ENCODE data around the gene APPBP2. TPM values are rescaled to one million over a fixed set of nuclear protein-coding genes. Genes with fewer than 3 reads are reported as not detected.

APPBP2 gene
- total and polyA plus RNA-seq, 12 donors = 5.5 to 63.4 (median 36.1) TPM

- no peak for DNase-seq
- Histone ChIP-seq H3K27me3 (no peaks in the 10 kb centered on the region), H3K4me1 (replicated peaks in 1 of 2) (no peaks in the 10 kb centered on the region), H3K4me3 (no peak overlapping the region), H3K36me3 (replicated peaks in 1 of 2) (no peaks in the 10 kb centered on the region), H3K9me3 (replicated peaks in 1 of 3) (no peaks in the 10 kb centered on the region), H3K27ac (no peak overlapping the region)
- intact Hi-C loops (cut with DNase I) = no loop called here
- WGBS, 4 donors = 71 to 80% (median 78%) methylated on average over 3 of the region's 3 CpGs
- TF ChIP-seq, protein P1, sequence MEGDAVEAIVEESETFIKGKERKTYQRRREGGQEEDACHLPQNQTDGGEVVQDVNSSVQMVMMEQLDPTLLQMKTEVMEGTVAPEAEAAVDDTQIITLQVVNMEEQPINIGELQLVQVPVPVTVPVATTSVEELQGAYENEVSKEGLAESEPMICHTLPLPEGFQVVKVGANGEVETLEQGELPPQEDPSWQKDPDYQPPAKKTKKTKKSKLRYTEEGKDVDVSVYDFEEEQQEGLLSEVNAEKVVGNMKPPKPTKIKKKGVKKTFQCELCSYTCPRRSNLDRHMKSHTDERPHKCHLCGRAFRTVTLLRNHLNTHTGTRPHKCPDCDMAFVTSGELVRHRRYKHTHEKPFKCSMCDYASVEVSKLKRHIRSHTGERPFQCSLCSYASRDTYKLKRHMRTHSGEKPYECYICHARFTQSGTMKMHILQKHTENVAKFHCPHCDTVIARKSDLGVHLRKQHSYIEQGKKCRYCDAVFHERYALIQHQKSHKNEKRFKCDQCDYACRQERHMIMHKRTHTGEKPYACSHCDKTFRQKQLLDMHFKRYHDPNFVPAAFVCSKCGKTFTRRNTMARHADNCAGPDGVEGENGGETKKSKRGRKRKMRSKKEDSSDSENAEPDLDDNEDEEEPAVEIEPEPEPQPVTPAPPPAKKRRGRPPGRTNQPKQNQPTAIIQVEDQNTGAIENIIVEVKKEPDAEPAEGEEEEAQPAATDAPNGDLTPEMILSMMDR (IDR thresholded peaks at IDR 0.05) = no peak
Observed at GRCh38 chr17:60406887-60407286, 119.2 kb downstream of the APPBP2 start.

DNA sequence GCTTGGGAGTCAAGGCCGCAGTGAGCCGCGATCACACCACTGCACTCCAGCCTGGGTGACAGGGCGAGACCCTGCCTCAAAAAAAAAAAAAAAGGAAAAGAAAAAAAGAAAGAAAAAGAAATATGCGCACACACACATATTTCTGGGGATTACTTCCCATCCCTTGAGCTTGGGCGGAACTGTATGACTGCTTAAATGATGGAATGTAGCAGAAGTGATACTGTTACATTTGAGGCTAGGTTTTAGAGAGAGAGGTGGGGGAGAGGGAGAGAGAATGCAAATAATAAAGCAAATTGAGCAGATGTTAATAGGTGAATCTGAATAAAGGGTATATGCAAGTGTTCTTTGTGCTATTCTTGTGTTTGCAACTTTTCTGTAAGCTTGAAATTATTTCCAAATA, 122.1 kb downstream of the APPBP2 start:
- intact Hi-C loops (cut with DNase I) = no loop called here
- H3K9me3 ChIP-seq (replicated peaks in 1 of 3) = no peaks in the 10 kb centered on the region
- no peak overlapping the region for H3K4me3 ChIP-seq
- DNase-seq = no peak
- 80 to 92% (median 81%) methylated on average over 6 of the region's 6 CpGs for whole genome bisulfite sequencing, 4 donors
- no peaks in the 10 kb centered on the region for H3K4me1 ChIP-seq (replicated peaks in 1 of 2)
- TF ChIP-seq POLR2A (IDR thresholded peaks at IDR 0.05) = no peak
- TF ChIP-seq, protein P1 (IDR thresholded peaks at IDR 0.05) = no peak
- no peak overlapping the region for H3K27ac ChIP-seq
- H3K27me3 ChIP-seq = no peaks in the 10 kb centered on the region
- H3K36me3 ChIP-seq (replicated peaks in 1 of 2) = no peaks in the 10 kb centered on the region

GRCh38 chr17:60403523-60403810, 122.6 kb downstream of the APPBP2 start:
- no peaks in the 10 kb centered on the region for H3K9me3 ChIP-seq (replicated peaks in 1 of 3)
- WGBS, 4 donors = 84 to 95% (median 88%) methylated on average over 3 of the region's 3 CpGs
- intact Hi-C loops (cut with DNase I) = no loop called here
- H3K27ac ChIP-seq = no peak overlapping the region
- H3K4me3 ChIP-seq = no peak overlapping the region
- no peak for TF ChIP-seq POLR2A (IDR thresholded peaks at IDR 0.05)
- TF ChIP-seq, protein P1 (IDR thresholded peaks at IDR 0.05) = no peak
- DNase-seq = no peak
- no peaks in the 10 kb centered on the region for H3K27me3 ChIP-seq
- H3K36me3 ChIP-seq (replicated peaks in 1 of 2) = no peaks in the 10 kb centered on the region
- no peaks in the 10 kb centered on the region for H3K4me1 ChIP-seq (replicated peaks in 1 of 2)

GRCh38 chr17:60401819-60402218, 124.2 kb downstream of the APPBP2 start:
- no peak for DNase-seq
- no peak for TF ChIP-seq POLR2A (IDR thresholded peaks at IDR 0.05)
- TF ChIP-seq, protein P1 (IDR thresholded peaks at IDR 0.05) = no peak
- Histone ChIP-seq H3K27me3 (no peaks in the 10 kb centered on the region), H3K36me3 (replicated peaks in 1 of 2) (no peaks in the 10 kb centered on the region), H3K27ac (no peak overlapping the region), H3K4me1 (replicated peaks in 1 of 2) (no peaks in the 10 kb centered on the region), H3K4me3 (no peak overlapping the region), H3K9me3 (replicated peaks in 1 of 3) (no peaks in the 10 kb centered on the region)
- intact Hi-C loops (cut with DNase I) = no loop called here
